Loucy (cell line): ENCODE measurements around the gene CLEC16A.

Source experiments
- H2AFZ ChIP-seq: fragments of 200-600 bp; sonication (generic); 2 replicates; pipeline ENCODE4 v1.6.0; 2016; ENCODE audit warnings: antibody characterized with exemption, mild to moderate bottlenecking, low read length, moderate library complexity
- H3F3A ChIP-seq: fragments of 200-600 bp; 2 replicates; pipeline ENCODE4 v1.6.0; 2016; ENCODE audit warnings: antibody characterized with exemption, low read depth, mild to moderate bottlenecking
- H3K27me3 ChIP-seq: fragments of 200-600 bp; sonication (generic); 2 replicates; pipeline ENCODE4 v1.6.1; 2014; ENCODE audit warnings: low read length, mild to moderate bottlenecking; ENCODE audit not compliant: insufficient read depth, poor library complexity, severe bottlenecking
- H3K36me3 ChIP-seq: fragments of 200-600 bp; sonication (generic); 2 replicates; pipeline ENCODE4 v1.6.1; 2016; ENCODE audit warnings: low read length; ENCODE audit not compliant: insufficient read depth
- H3K4me1 ChIP-seq: fragments of 200-600 bp; sonication (generic); 2 replicates; pipeline ENCODE4 v1.5.1; 2014; ENCODE audit warnings: low read length, mild to moderate bottlenecking; ENCODE audit not compliant: insufficient read depth, poor library complexity, severe bottlenecking
- H3K4me2 ChIP-seq: fragments of 200-600 bp; sonication (generic); 2 replicates; pipeline ENCODE4 v1.6.0; 2014; ENCODE audit warnings: antibody characterized with exemption, low read length, low read depth, mild to moderate bottlenecking; ENCODE audit not compliant: poor library complexity, severe bottlenecking
- H3K4me3 ChIP-seq: fragments of 200-600 bp; sonication (generic); 2 replicates; pipeline ENCODE4 v1.5.1; 2014; ENCODE audit warnings: low read length, mild to moderate bottlenecking, mixed read lengths; ENCODE audit not compliant: poor library complexity, severe bottlenecking
- H3K79me2 ChIP-seq: fragments of 200-600 bp; sonication (generic); 2 replicates; pipeline ENCODE4 v1.6.1; 2014; ENCODE audit warnings: low read length; ENCODE audit not compliant: insufficient read depth
- H3K9ac ChIP-seq: fragments of 200-600 bp; sonication (generic); 2 replicates; pipeline ENCODE4 v1.6.0; 2014; ENCODE audit warnings: mild to moderate bottlenecking, low read depth, low read length, moderate library complexity; ENCODE audit not compliant: poor library complexity, severe bottlenecking
- H3K9me2 ChIP-seq: fragments of 200-600 bp; sonication (generic); replicated peaks from 2 replicates; pipeline ENCODE4 v1.6.1; 2016; ENCODE audit warnings: low read depth, low read length, mixed read lengths
- H3K9me3 ChIP-seq: fragments of 200-600 bp; sonication (generic); 2 replicates; pipeline ENCODE4 v1.6.1; 2014; ENCODE audit warnings: mild to moderate bottlenecking, antibody characterized with exemption, low read length, low read depth; ENCODE audit not compliant: insufficient read depth
- H4K20me1 ChIP-seq: fragments of 200-600 bp; sonication (generic); 2 replicates; pipeline ENCODE4 v1.6.0; 2014; ENCODE audit warnings: antibody characterized with exemption, low read length, mild to moderate bottlenecking; ENCODE audit not compliant: insufficient read depth, poor library complexity, severe bottlenecking
- CTCF ChIP-seq: fragments of 200-600 bp; sonication (generic); conservative IDR thresholded peaks from 2 replicates; pipeline ENCODE4 v1.5.1; 2014; ENCODE audit warnings: mild to moderate bottlenecking, antibody characterized with exemption, low read length
- EZH2phosphoT487 ChIP-seq: fragments of 200-600 bp; IDR thresholded peaks from 2 replicates; pipeline ENCODE4 v1.6.1; 2018; ENCODE audit warnings: antibody characterized with exemption, mild to moderate bottlenecking, moderate library complexity, borderline replicate concordance

The CLEC16A gene

GRCh38 chr16:11105038-11105903 lies 160.9 kb downstream of the CLEC16A start:
- H3K4me1 ChIP-seq, result peaks cover 49% of the 10 kb centered on the region
- peak overlapping the region; percentile 27 for H3K4me2 ChIP-seq
- H3K9me3 ChIP-seq, result no peaks in the 10 kb centered on the region
- no peaks in the 10 kb centered on the region for H3K36me3 ChIP-seq
- no peak overlapping the region for H3K9ac ChIP-seq
- peaks cover 2% of the 10 kb centered on the region; the same call in 1 of the 2 replicates for H3F3A ChIP-seq
- H3K4me3 ChIP-seq, result no peak overlapping the region
- H2AFZ ChIP-seq, result no peak overlapping the region
- TF ChIP-seq EZH2phosphoT487, result no peak
- TF ChIP-seq CTCF, result no peak
- H3K27me3 ChIP-seq, result no peaks in the 10 kb centered on the region
- no peaks in the 10 kb centered on the region for H3K79me2 ChIP-seq
- no peaks in the 10 kb centered on the region for H3K9me2 ChIP-seq
- no peaks in the 10 kb centered on the region for H4K20me1 ChIP-seq

GRCh38 chr16:11106726-11107125 lies 162.4 kb downstream of the CLEC16A start:
- H2AFZ ChIP-seq, result no peak overlapping the region
- H3K9ac ChIP-seq, result no peak overlapping the region
- no peak overlapping the region for H3K4me2 ChIP-seq
- peaks cover 34% of the 10 kb centered on the region for H3K4me1 ChIP-seq
- no peaks in the 10 kb centered on the region for H3K79me2 ChIP-seq
- no peaks in the 10 kb centered on the region for H4K20me1 ChIP-seq
- H3K9me3 ChIP-seq, result no peaks in the 10 kb centered on the region
- H3K9me2 ChIP-seq, result no peaks in the 10 kb centered on the region
- no peak overlapping the region for H3K4me3 ChIP-seq
- H3K27me3 ChIP-seq, result no peaks in the 10 kb centered on the region
- no peak for TF ChIP-seq CTCF
- TF ChIP-seq EZH2phosphoT487, result no peak
- H3K36me3 ChIP-seq, result no peaks in the 10 kb centered on the region
- H3F3A ChIP-seq, result no peaks in the 10 kb centered on the region

- H3K79me2 ChIP-seq, result no peaks in the 10 kb centered on the region
- no peaks in the 10 kb centered on the region for H3K9me3 ChIP-seq
- H4K20me1 ChIP-seq, result no peaks in the 10 kb centered on the region
- no peaks in the 10 kb centered on the region for H3F3A ChIP-seq
- no peak for TF ChIP-seq EZH2phosphoT487
- TF ChIP-seq CTCF, result no peak
- H3K9ac ChIP-seq, result no peak overlapping the region
- H3K4me3 ChIP-seq, result no peak overlapping the region
- H3K27me3 ChIP-seq, result no peaks in the 10 kb centered on the region
- no peak overlapping the region for H3K4me2 ChIP-seq
- H3K36me3 ChIP-seq, result no peaks in the 10 kb centered on the region
- no peaks in the 10 kb centered on the region for H3K9me2 ChIP-seq
- peaks cover 22% of the 10 kb centered on the region for H3K4me1 ChIP-seq
- no peak overlapping the region for H2AFZ ChIP-seq
Measured at GRCh38 chr16:11107780-11108465, 163.6 kb downstream of the CLEC16A start.
